ENCODE results near the gene GOLIM4. TPM values are rescaled to one million over a fixed set of nuclear protein-coding genes. Genes with fewer than 3 reads are reported as not detected.
"Not testable (repeated sequence)": the region's sequence is repeated elsewhere in the genome, so short reads cannot be mapped to it uniquely, and the experiment has no call there.

Gene GOLIM4
- total and polyA plus RNA-seq, 2 experiments from 2014 or later = 45.3 to 67.2 TPM

GRCh38 chr3:168021737-168022450, 73.8 kb downstream of the GOLIM4 start:
- TF ChIP-seq EZH2phosphoT487 (IDR thresholded peaks at IDR 0.05; ENCODE audit: low read depth, severe bottlenecking, unreplicated experiment) = no peak
- no peak for TF ChIP-seq EZH2 (IDR thresholded peaks at IDR 0.05; ENCODE audit: borderline replicate concordance)
- TF ChIP-seq CTCF (IDR thresholded peaks at IDR 0.05; ENCODE audit: poor library complexity) = no peak
- Histone ChIP-seq H3K79me2 (no peaks in the 10 kb centered on the region), H3K27me3 (no peaks in the 10 kb centered on the region), H3K9me2 (replicated peaks; ENCODE audit: insufficient read depth) (no peaks in the 10 kb centered on the region), H3K9me3 (ENCODE audit: low read depth) (no peaks in the 10 kb centered on the region), H3K4me3 (no peak overlapping the region), H3K27ac (no peak overlapping the region), H3K4me2 (no peak overlapping the region), H4K20me1 (ENCODE audit: insufficient read depth, poor library complexity, severe bottlenecking) (no peaks in the 10 kb centered on the region), H2AFZ (no peak overlapping the region), H3K36me3 (replicated peaks; ENCODE audit: insufficient read depth, low read depth) (peaks cover 11% of the 10 kb centered on the region), H3K4me1 (ENCODE audit: insufficient read depth) (peaks cover 2% of the 10 kb centered on the region)
- DNase-seq (ENCODE audit: low spot score) = no peak
- WGBS (ENCODE audit: low lambda C conversion rate, missing lambda C conversion rate) = 60% methylated on average over 7 of the region's 7 CpGs

GRCh38 chr3:168011280-168011679, 84.4 kb downstream of the GOLIM4 start:
- not testable (repeated sequence) for H4K20me1 ChIP-seq (ENCODE audit: insufficient read depth, poor library complexity, severe bottlenecking); H3K27me3 ChIP-seq; H3K79me2 ChIP-seq; H3K9me3 ChIP-seq (ENCODE audit: low read depth); H3K4me2 ChIP-seq; H3K4me3 ChIP-seq; H2AFZ ChIP-seq; H3K27ac ChIP-seq; DNase-seq (ENCODE audit: low spot score); H3K9me2 ChIP-seq (replicated peaks; ENCODE audit: insufficient read depth); H3K36me3 ChIP-seq (replicated peaks; ENCODE audit: insufficient read depth, low read depth); H3K4me1 ChIP-seq (ENCODE audit: insufficient read depth)
- 91% methylated on average over 14 of the region's 17 CpGs for WGBS (ENCODE audit: low lambda C conversion rate, missing lambda C conversion rate)

- H3K9me2 ChIP-seq (replicated peaks; ENCODE audit: insufficient read depth) = no peaks in the 10 kb centered on the region
- H2AFZ ChIP-seq = no peak overlapping the region
- no peak for DNase-seq (ENCODE audit: low spot score)
- no peak overlapping the region for H3K4me2 ChIP-seq
- H3K36me3 ChIP-seq (replicated peaks; ENCODE audit: insufficient read depth, low read depth) = no peaks in the 10 kb centered on the region
- H3K27ac ChIP-seq = no peak overlapping the region
- H3K4me3 ChIP-seq = no peak overlapping the region
- no peaks in the 10 kb centered on the region for H3K4me1 ChIP-seq (ENCODE audit: insufficient read depth)
- no peaks in the 10 kb centered on the region for H3K79me2 ChIP-seq
- no peak for TF ChIP-seq CTCF (IDR thresholded peaks at IDR 0.05; ENCODE audit: poor library complexity)
- no peak for TF ChIP-seq EZH2 (IDR thresholded peaks at IDR 0.05; ENCODE audit: borderline replicate concordance)
- no peak for TF ChIP-seq EZH2phosphoT487 (IDR thresholded peaks at IDR 0.05; ENCODE audit: low read depth, severe bottlenecking, unreplicated experiment)
- H3K9me3 ChIP-seq (ENCODE audit: low read depth) = peaks cover 4% of the 10 kb centered on the region
- H3K27me3 ChIP-seq = no peaks in the 10 kb centered on the region
- 98% methylated on average over 2 of the region's 2 CpGs for whole genome bisulfite sequencing (ENCODE audit: low lambda C conversion rate, missing lambda C conversion rate)
- H4K20me1 ChIP-seq (ENCODE audit: insufficient read depth, poor library complexity, severe bottlenecking) = no peaks in the 10 kb centered on the region
Observed at GRCh38 chr3:168006584-168006983, 89.1 kb downstream of the GOLIM4 start.

- H3K27me3 ChIP-seq = no peaks in the 10 kb centered on the region
- TF ChIP-seq CTCF (IDR thresholded peaks at IDR 0.05; ENCODE audit: poor library complexity) (no peak), EZH2phosphoT487 (IDR thresholded peaks at IDR 0.05; ENCODE audit: low read depth, severe bottlenecking, unreplicated experiment) (no peak), EZH2 (IDR thresholded peaks at IDR 0.05; ENCODE audit: borderline replicate concordance) (no peak)
- 75% methylated on average over 4 of the region's 4 CpGs for WGBS (ENCODE audit: low lambda C conversion rate, missing lambda C conversion rate)
- no peak overlapping the region for H3K27ac ChIP-seq
- no peaks in the 10 kb centered on the region for H3K9me2 ChIP-seq (replicated peaks; ENCODE audit: insufficient read depth)
- no peak overlapping the region for H3K4me3 ChIP-seq
- no peak overlapping the region for H3K4me2 ChIP-seq
- H4K20me1 ChIP-seq (ENCODE audit: insufficient read depth, poor library complexity, severe bottlenecking) = no peaks in the 10 kb centered on the region
- H3K36me3 ChIP-seq (replicated peaks; ENCODE audit: insufficient read depth, low read depth) = no peaks in the 10 kb centered on the region
- H2AFZ ChIP-seq = no peak overlapping the region
- no peaks in the 10 kb centered on the region for H3K4me1 ChIP-seq (ENCODE audit: insufficient read depth)
- no peaks in the 10 kb centered on the region for H3K79me2 ChIP-seq
- peaks cover 4% of the 10 kb centered on the region for H3K9me3 ChIP-seq (ENCODE audit: low read depth)
- DNase-seq (ENCODE audit: low spot score) = no peak
Observed at GRCh38 chr3:168003911-168004310, 91.8 kb downstream of the GOLIM4 start.
